Left renal pelvis (tissue), 4 donors: ENCODE data around the gene OR3A3. TPM values are rescaled to one million over a fixed set of nuclear protein-coding genes. Genes with fewer than 3 reads are reported as not detected.
"Not testable (repeated sequence)": the region's sequence is repeated elsewhere in the genome, so short reads cannot be mapped to it uniquely, and the experiment has no call there.

Experiments
- DNase-seq, 4 donors: peaks; one replicate each; pipeline ENCODE4 v3.0.0-alpha.2; 2013; ENCODE audit warnings: low read depth in 4 of 4, low spot score in 3 of 4
- polyA plus RNA-seq, 4 donors: library from polyadenylated mRNA; unstranded; fragments of 120-200 nt; gene quantifications; one replicate each; pipeline ENCODE4 v1.2.1, GENCODE V29; 2013; ENCODE audit not compliant: insufficient read length in 4 of 4

Gene OR3A3
- polyA plus RNA-seq, result under 1 TPM in 2 of 4 donors, not detected in 2; 0.15 to 0.17 TPM

GRCh38 chr17:3411070-3411469 is at the start of gene OR3A3:
Gene OR3A3 (plus strand): TSS chr17:3411370.
- DNase-seq, result no peak

GRCh38 chr17:3371167-3371566 is 40.0 kb upstream of the OR3A3 start:
- not testable (repeated sequence) for DNase-seq

DNA sequence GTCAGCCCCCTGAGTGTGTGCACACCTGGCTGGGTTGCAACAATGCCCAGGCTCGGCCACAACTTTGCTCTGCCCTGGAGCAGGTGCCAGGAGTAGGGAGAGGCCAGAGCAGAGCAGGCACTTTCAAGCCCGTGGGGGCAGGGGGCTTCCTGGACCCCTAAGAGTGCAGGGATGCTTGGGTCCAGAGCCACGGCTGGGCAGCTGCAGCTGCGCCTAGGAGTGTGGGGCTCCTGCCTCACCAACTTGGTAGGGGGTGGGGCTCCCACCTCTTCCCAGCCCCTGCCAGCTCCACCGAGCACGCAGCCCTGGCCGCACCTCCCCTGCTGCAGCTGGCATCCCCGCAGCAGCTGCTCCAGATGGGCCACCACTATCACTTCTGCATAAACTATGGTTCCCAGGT is 32.8 kb upstream of the OR3A3 start:
- no peak for DNase-seq

DNA sequence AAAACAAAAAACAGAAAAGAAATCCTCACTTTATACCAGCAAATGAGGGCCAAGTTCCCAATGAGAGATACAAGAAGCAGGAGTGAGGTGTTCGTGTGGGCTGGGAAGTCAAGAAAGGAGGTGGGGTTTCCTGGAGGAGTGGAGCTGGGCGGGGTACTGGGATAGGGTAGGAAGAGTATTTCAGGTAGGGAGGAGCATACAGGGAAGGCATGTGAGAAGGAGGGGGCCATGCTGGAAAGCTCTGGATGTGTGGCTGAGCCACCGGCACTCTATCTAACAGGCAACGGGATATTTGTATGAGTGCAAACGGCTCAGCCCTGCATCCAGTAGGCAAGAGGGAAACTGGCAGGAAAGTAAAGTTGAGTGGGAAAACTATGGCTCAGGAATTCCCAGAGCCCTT is 29.2 kb upstream of the OR3A3 start:
- no peak for DNase-seq

GRCh38 chr17:3385869-3386816 is 25.0 kb upstream of the OR3A3 start, which contains the start of gene OR3A2:
Gene OR3A2 (minus strand): TSS chr17:3386308.
- no peak for DNase-seq

- no peak for DNase-seq
Measured at GRCh38 chr17:3389791-3390190, 21.4 kb upstream of the OR3A3 start.

DNA sequence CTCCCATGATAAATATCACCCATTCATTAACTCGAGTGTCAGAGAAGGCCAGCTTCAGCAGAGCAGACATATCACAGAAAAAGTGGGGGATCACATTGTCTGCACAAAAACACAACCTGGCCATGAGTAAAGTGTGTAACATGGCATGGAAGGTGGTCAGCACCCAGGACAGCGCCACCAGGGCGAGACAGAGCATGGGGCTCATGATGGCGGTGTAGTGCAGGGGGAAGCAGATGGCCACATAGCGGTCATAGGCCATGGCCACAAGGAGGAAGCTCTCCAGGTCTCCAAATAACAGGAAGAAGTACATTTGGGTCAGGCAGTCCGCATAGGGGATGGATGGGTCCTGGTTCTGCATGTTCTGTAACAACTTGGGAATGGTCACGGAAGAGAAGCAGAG is 13.4 kb upstream of the OR3A3 start:
- not testable (repeated sequence) for DNase-seq

GRCh38 chr17:3398310-3398709 is 12.9 kb upstream of the OR3A3 start, which contains the start of gene OR1E1:
Gene OR1E1 (minus strand): TSS chr17:3398410. CDS start chr17:3398410, 0 bp downstream.
- no peak for DNase-seq

GRCh38 chr17:3400055-3400454 is 11.1 kb upstream of the OR3A3 start:
- DNase-seq, result no peak

DNA sequence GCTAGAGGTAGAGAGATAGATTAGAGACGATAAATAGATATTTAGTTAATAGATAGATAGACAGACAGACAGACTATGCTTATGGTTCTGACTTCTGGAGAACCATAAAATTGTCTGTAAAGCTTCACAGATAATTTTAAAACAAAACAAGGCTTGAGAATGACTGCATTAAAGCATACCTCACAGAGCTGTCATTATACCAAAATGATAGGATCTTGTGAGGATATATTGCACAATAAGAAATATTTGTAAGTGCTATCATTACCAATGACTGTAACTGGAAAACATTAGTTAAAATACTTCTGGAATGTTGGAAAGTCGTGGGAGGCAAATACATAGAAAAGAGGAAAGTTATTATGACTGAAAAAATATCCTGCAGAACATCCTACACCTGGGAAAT is 9.4 kb upstream of the OR3A3 start:
- no peak for DNase-seq

DNA sequence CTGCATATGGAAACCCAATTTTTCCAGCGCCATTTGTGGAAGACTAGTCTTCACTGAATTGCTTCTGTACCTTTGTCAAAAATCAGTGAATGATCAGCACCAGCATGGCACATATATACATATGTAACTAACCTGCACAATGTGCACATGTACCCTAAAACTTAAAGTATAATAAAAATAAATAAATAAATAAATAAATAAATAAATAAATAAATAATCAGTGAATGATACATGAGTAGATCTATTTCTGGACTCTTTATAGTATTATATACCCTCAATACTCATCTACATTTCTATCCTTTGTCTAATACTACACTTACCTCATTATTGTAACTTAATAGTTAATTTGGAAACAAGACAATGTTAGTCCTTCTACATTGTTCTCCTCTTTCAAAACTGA is 7.3 kb upstream of the OR3A3 start:
- not testable (repeated sequence) for DNase-seq

GRCh38 chr17:3412216-3412615 is 1.0 kb downstream of the OR3A3 start:
- DNase-seq, result not testable (repeated sequence)

- DNase-seq, result no peak
Measured at GRCh38 chr17:3415610-3416009, 4.4 kb downstream of the OR3A3 start.

GRCh38 chr17:3418222-3418621 is 7.1 kb downstream of the OR3A3 start:
- no peak for DNase-seq

DNA sequence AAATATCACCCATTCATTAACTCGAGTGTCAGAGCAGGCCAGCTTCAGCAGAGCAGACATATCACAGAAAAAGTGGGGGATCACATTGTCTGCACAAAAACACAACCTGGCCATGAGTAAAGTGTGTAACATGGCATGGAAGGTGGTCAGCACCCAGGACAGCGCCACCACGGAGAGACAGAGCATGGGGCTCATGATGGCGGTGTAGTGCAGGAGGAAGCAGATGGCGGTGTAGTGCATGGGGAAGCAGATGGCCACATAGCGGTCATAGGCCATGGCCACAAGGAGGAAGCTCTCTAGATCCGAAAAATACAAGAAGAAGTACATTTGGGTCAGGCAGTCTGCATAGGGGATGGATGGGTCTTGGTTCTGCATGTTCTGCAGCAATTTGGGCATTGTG is 22.0 kb downstream of the OR3A3 start:
- not testable (repeated sequence) for DNase-seq

GRCh38 chr17:3433741-3434140 is 22.6 kb downstream of the OR3A3 start, which contains the start of gene OR1E2:
Gene OR1E2 (minus strand): TSS chr17:3433841. CDS start chr17:3433841, 0 bp downstream.
- DNase-seq, result no peak

DNA sequence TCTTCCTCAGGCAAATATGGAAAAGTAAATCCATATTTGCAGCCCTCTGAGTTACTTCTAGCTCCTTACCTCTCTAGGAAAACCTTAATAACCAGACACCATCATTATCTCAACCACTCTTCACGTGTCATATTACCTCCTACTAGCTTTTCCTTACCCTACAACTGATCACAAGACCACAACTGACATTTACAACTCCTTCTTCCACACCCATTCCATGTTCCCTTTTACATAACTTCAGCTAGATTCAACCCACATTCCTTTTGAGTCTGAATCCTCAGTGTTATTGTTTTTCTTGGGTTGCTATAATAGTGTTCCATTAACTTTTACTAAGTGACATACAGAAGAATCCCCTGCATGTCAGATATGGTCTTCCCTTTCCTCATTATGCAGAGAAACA is 27.2 kb downstream of the OR3A3 start:
- no peak for DNase-seq

DNA sequence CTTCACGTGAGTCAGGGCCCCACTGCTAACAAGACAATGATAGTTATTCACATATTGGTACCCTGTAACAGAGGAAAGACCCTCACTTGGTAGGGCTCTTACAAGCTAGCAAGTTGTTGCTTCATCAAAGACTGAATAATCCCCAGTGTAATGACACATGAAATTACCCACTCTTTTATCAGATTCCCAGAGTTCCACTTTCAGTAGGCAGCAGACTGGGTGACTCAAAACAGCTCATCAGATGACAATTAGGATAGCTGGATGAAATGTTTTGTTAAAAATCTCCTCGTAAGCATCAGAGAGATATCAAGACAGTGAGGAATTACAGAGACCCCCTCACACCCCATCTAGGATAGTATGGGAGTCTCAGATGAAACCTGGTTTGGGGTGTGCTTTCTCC is 29.3 kb downstream of the OR3A3 start:
- no peak for DNase-seq

DNA sequence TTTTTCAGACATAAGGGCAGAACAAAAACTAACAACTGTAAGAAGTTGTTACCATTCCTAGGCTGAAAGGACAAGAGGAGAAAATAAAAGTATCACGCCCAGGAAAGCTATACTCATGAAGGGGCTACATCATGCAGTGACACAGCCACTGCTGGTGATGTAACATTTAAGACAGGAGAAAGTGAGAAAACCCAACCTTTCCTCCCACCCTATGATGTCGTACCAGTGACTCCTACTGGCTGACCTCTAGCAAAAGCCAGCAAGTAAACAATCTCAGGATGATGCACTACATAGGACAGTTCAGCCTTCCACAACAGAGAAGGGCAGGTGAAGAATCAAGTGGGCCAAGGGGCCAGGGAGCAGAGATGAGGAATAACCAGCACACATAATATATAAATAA is 36.5 kb downstream of the OR3A3 start:
- no peak for DNase-seq

GRCh38 chr17:3448059-3448665 is 37.0 kb downstream of the OR3A3 start:
- DNase-seq, result no peak

- DNase-seq, result not testable (repeated sequence)
Measured at GRCh38 chr17:3466355-3466754, 55.2 kb downstream of the OR3A3 start.

DNA sequence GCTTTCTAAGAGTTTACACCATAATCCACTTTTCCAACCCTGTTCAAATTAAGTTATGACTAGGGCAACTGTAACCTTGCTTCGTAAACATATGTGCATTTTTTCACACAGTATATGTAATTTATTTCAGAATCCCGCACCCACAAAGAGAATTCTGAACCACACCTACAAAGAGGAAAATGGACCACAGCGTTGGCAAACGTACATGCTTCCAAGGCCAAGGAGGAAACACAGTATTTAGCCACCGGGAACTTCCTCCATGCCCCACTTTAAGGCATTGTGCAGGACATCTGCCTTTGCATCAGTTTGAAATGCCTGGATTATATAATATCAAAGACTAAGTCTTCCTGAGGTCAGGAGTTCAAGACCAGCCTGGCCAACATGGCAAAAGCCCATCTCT is 58.4 kb downstream of the OR3A3 start:
- no peak for DNase-seq
